ACC112 (cell line): ENCODE results near the gene PLEKHF1.

ENCODE experiments used
- H2AFZ ChIP-seq: fragments of 200-600 bp; sonication (generic); one replicate; pipeline ENCODE4 v1.6.0; 2017; ENCODE audit warnings: antibody characterized with exemption, low read length; ENCODE audit not compliant: unreplicated experiment
- H3K27ac ChIP-seq: fragments of 200-600 bp; sonication (generic); 2 replicates; pipeline ENCODE4 v1.5.1; 2014; ENCODE audit warnings: low read depth, mild to moderate bottlenecking, antibody characterized with exemption, low read length, moderate library complexity
- H3K27me3 ChIP-seq: fragments of 200-600 bp; sonication (generic); 2 replicates; pipeline ENCODE4 v1.6.1; 2014; ENCODE audit warnings: mild to moderate bottlenecking, antibody characterized with exemption, low read length, moderate library complexity, mixed read lengths; ENCODE audit not compliant: insufficient read depth
- H3K36me3 ChIP-seq: fragments of 200-600 bp; sonication (generic); 2 replicates; pipeline ENCODE4 v1.6.1; 2016; ENCODE audit warnings: mild to moderate bottlenecking, antibody characterized with exemption, low read length, moderate library complexity, mixed read lengths; ENCODE audit not compliant: insufficient read depth
- H3K4me1 ChIP-seq: fragments of 200-600 bp; sonication (generic); one replicate; pipeline ENCODE4 v1.6.1; 2016; ENCODE audit warnings: low read length, mixed read lengths; ENCODE audit not compliant: insufficient read depth, unreplicated experiment, control insufficient read depth
- H3K4me3 ChIP-seq: fragments of 200-600 bp; sonication (generic); 2 replicates; pipeline ENCODE4 v1.5.1; 2014; ENCODE audit warnings: mild to moderate bottlenecking, low read depth, low read length
- H3K79me2 ChIP-seq: fragments of 200-600 bp; sonication (generic); one replicate; pipeline ENCODE4 v1.6.0; 2016; ENCODE audit warnings: low read length; ENCODE audit not compliant: control insufficient read depth, unreplicated experiment, insufficient read depth

The PLEKHF1 gene

GRCh38 chr19:29680447-29680846 is 15.2 kb downstream of the PLEKHF1 start:
- no peak overlapping the region for H2AFZ ChIP-seq
- peaks cover 7% of the 10 kb centered on the region for H3K4me1 ChIP-seq
- H3K79me2 ChIP-seq, result no peaks in the 10 kb centered on the region
- no peaks in the 10 kb centered on the region for H3K27me3 ChIP-seq
- no peak overlapping the region for H3K4me3 ChIP-seq
- H3K36me3 ChIP-seq, result no peaks in the 10 kb centered on the region
- H3K27ac ChIP-seq, result no peak overlapping the region

GRCh38 chr19:29680937-29681336 is 15.7 kb downstream of the PLEKHF1 start:
- H3K36me3 ChIP-seq, result no peaks in the 10 kb centered on the region
- no peak overlapping the region for H3K4me3 ChIP-seq
- H3K4me1 ChIP-seq, result peaks cover 8% of the 10 kb centered on the region
- no peaks in the 10 kb centered on the region for H3K79me2 ChIP-seq
- H3K27ac ChIP-seq, result no peak overlapping the region
- H3K27me3 ChIP-seq, result no peaks in the 10 kb centered on the region
- no peak overlapping the region for H2AFZ ChIP-seq

GRCh38 chr19:29681422-29682235 is 16.4 kb downstream of the PLEKHF1 start:
- H2AFZ ChIP-seq, result no peak overlapping the region
- no peak overlapping the region for H3K4me3 ChIP-seq
- no peaks in the 10 kb centered on the region for H3K27me3 ChIP-seq
- no peaks in the 10 kb centered on the region for H3K79me2 ChIP-seq
- H3K4me1 ChIP-seq, result peaks cover 13% of the 10 kb centered on the region
- H3K36me3 ChIP-seq, result no peaks in the 10 kb centered on the region
- no peak overlapping the region for H3K27ac ChIP-seq

- Histone ChIP-seq H3K27ac (no peak overlapping the region), H2AFZ (no peak overlapping the region), H3K4me3 (no peak overlapping the region), H3K4me1 (peaks cover 13% of the 10 kb centered on the region), H3K36me3 (no peaks in the 10 kb centered on the region), H3K79me2 (no peaks in the 10 kb centered on the region), H3K27me3 (no peaks in the 10 kb centered on the region)
These were observed 17.1 kb downstream of the PLEKHF1 start for GRCh38 chr19:29682236-29682895.

- Histone ChIP-seq H3K27me3 (no peaks in the 10 kb centered on the region), H3K4me3 (no peak overlapping the region), H3K4me1 (peaks cover 16% of the 10 kb centered on the region), H3K36me3 (no peaks in the 10 kb centered on the region), H3K27ac (no peak overlapping the region), H3K79me2 (no peaks in the 10 kb centered on the region), H2AFZ (no peak overlapping the region)
These were observed 17.7 kb downstream of the PLEKHF1 start for GRCh38 chr19:29683009-29683408.

- Histone ChIP-seq H2AFZ (no peak overlapping the region), H3K79me2 (no peaks in the 10 kb centered on the region), H3K4me1 (peaks cover 24% of the 10 kb centered on the region), H3K27ac (no peak overlapping the region), H3K4me3 (no peak overlapping the region), H3K36me3 (no peaks in the 10 kb centered on the region), H3K27me3 (no peaks in the 10 kb centered on the region)
These were observed 20.1 kb downstream of the PLEKHF1 start for GRCh38 chr19:29685326-29685725.

- Histone ChIP-seq H3K27me3 (no peaks in the 10 kb centered on the region), H2AFZ (no peak overlapping the region), H3K4me1 (peaks cover 24% of the 10 kb centered on the region), H3K4me3 (no peak overlapping the region), H3K36me3 (0 out of 2 replicates have a peak, but pooled peaks cover 3% of the 10 kb centered on the region), H3K27ac (0 out of 2 replicates have a peak overlapping the region, but pooled peaks have one; percentile 88), H3K79me2 (no peaks in the 10 kb centered on the region)
These were observed 21.1 kb downstream of the PLEKHF1 start for GRCh38 chr19:29686285-29686805.

GRCh38 chr19:29687244-29687896 is 22.1 kb downstream of the PLEKHF1 start:
- H3K4me3 ChIP-seq, result peak overlapping the region; percentile 73
- H3K27ac ChIP-seq, result peak overlapping the region; percentile 88
- no peaks in the 10 kb centered on the region for H3K27me3 ChIP-seq
- H3K4me1 ChIP-seq, result peaks cover 24% of the 10 kb centered on the region
- no peaks in the 10 kb centered on the region for H3K79me2 ChIP-seq
- H3K36me3 ChIP-seq, result 0 out of 2 replicates have a peak, but pooled peaks cover 3% of the 10 kb centered on the region
- peak overlapping the region; percentile 78 for H2AFZ ChIP-seq

- Histone ChIP-seq H3K79me2 (no peaks in the 10 kb centered on the region), H3K27me3 (no peaks in the 10 kb centered on the region), H3K27ac (peak overlapping the region; percentile 88), H3K4me3 (peak overlapping the region; percentile 73; the same call in 1 of the 2 replicates), H3K36me3 (0 out of 2 replicates have a peak, but pooled peaks cover 3% of the 10 kb centered on the region), H3K4me1 (peaks cover 22% of the 10 kb centered on the region), H2AFZ (no peak overlapping the region)
These were observed 22.9 kb downstream of the PLEKHF1 start for GRCh38 chr19:29687897-29688728.

- H2AFZ ChIP-seq, result no peak overlapping the region
- H3K4me1 ChIP-seq, result peaks cover 17% of the 10 kb centered on the region
- H3K4me3 ChIP-seq, result no peak overlapping the region
- 0 out of 2 replicates have a peak, but pooled peaks cover 3% of the 10 kb centered on the region for H3K36me3 ChIP-seq
- no peaks in the 10 kb centered on the region for H3K79me2 ChIP-seq
- no peaks in the 10 kb centered on the region for H3K27me3 ChIP-seq
- H3K27ac ChIP-seq, result no peak overlapping the region
These were observed 25.6 kb downstream of the PLEKHF1 start for GRCh38 chr19:29690842-29691241.
